Mucosa of rectum (tissue), 2 donors: ENCODE results near the gene UNC13C.
"Not testable (repeated sequence)": the region's sequence is repeated elsewhere in the genome, so short reads cannot be mapped to it uniquely, and the experiment has no call there.

ENCODE experiments used
- H3K27ac ChIP-seq, 2 donors: one replicate each; pipeline ENCODE4 v1.7.0; 2013; ENCODE audit warnings: inconsistent platforms in 2 of 2, low read depth in 2 of 2, low read length in 2 of 2
- H3K27me3 ChIP-seq, 2 donors: one replicate each; pipeline ENCODE4 v1.7.0; 2013; ENCODE audit warnings: low read length in 2 of 2; ENCODE audit not compliant: control insufficient read depth in 2 of 2, insufficient read depth in 2 of 2
- H3K36me3 ChIP-seq, 2 donors: one replicate each; pipeline ENCODE4 v1.7.0; 2013; ENCODE audit warnings: low read length in 2 of 2; ENCODE audit not compliant: control insufficient read depth in 2 of 2, insufficient read depth in 2 of 2
- H3K4me1 ChIP-seq, 2 donors: one replicate each; pipeline ENCODE4 v1.7.0; 2013; ENCODE audit warnings: low read length in 2 of 2, mild to moderate bottlenecking in 1 of 2; ENCODE audit not compliant: control insufficient read depth in 2 of 2, insufficient read depth in 2 of 2
- H3K4me3 ChIP-seq, 2 donors: one replicate each; pipeline ENCODE4 v1.7.0; 2013; ENCODE audit warnings: low read length in 2 of 2
- H3K9ac ChIP-seq, 2 donors: one replicate each; pipeline ENCODE4 v1.7.0; 2013; ENCODE audit warnings: low read length in 2 of 2, low read depth in 1 of 2, mild to moderate bottlenecking in 1 of 2
- H3K9me3 ChIP-seq, 2 donors: one replicate each; pipeline ENCODE4 v1.7.0; 2013; ENCODE audit warnings: low read length in 2 of 2; ENCODE audit not compliant: control insufficient read depth in 2 of 2
- donor health status: healthy.
- donor health status: Normal muscosa, but diverticular disease.

The UNC13C gene

DNA sequence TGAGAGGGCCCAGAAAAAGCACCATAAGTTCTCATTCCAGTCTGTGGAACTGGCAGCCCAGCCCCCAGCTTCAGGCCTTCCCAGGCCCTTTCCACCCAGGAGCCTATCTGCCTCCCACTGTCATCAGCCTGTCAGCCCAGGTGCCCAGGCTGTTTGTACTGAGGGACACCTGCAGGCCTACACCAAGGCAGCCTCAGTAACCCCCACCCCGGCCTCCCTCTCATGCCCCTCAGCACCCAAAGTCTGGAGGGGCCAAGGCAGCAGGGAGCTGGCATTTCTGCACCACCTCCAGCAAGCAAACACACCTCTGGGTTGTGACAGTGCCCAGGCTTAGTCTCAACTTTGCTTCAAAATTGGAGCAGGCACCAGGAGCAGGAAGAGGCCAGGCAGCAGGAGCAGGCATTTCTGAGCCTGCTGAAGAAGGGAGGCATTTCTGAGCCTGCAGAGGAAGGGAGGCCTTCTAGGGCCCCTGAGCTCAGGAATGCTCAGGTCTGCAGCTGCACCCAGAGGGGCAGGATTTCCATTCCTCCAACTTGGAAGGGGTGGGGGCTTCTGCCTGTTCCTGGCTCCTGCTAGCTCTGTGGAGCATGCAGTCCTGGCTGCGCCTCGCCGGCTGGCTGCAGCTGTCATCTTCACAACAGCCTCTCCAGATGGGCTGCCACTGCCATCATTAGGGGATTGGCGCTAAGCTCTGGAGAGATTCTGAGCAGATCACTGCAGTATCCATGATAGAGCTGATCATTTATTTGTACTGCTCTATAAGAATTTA is 396.1 kb downstream of the UNC13C start:
- H3K4me1 ChIP-seq = no peaks in the 10 kb centered on the region
- H3K9ac ChIP-seq = no peak overlapping the region
- no peak overlapping the region for H3K4me3 ChIP-seq
- H3K27me3 ChIP-seq = no peaks in the 10 kb centered on the region
- peaks cover 0 to 4% of the 10 kb centered on the region in 2 donors for H3K9me3 ChIP-seq
- no peak overlapping the region for H3K27ac ChIP-seq
- no peaks in the 10 kb centered on the region for H3K36me3 ChIP-seq

DNA sequence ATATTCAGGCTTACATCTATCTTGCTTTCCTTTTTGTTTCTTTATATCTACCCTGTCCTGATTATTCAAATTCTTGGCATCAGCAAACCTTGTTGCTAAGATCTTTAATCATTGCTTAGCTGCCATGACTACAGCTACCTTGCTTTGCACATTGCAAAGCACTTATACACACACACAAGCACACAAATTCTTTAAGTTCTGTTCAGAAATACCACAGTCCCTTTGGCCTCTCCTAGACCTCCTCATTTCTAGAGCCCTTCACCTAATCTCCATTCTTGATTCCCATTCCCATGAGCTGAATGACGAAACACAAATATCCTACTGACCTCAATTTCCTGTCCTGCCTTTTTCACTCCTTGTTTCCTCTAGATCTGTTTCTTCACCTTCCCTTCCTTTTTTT is 409.6 kb downstream of the UNC13C start:
- Histone ChIP-seq H3K4me3 (no peak overlapping the region), H3K4me1 (no peaks in the 10 kb centered on the region), H3K9ac (no peak overlapping the region), H3K9me3 (no peaks in the 10 kb centered on the region), H3K36me3 (no peaks in the 10 kb centered on the region), H3K27ac (no peak overlapping the region), H3K27me3 (no peaks in the 10 kb centered on the region)

DNA sequence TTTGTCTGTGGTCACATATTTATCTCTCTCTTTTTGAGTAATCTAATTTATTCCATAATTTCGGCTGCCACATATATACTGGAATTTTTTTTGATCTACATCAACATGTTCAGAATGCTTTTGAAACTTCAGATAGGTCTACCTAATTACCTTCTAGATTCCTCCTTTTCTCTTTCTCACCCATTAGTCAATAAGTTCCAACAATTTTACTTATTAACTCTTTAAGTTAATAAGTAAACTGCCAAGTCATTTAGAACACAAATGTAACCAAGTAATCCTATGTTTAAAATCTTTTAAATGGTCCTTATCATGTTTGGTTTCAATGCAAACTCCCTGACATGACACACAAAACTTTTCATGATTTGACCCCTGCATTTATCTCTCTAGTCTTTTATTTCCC is 410.5 kb downstream of the UNC13C start:
- Histone ChIP-seq H3K4me3 (no peak overlapping the region), H3K27ac (no peak overlapping the region), H3K36me3 (no peaks in the 10 kb centered on the region), H3K4me1 (no peaks in the 10 kb centered on the region), H3K9ac (no peak overlapping the region), H3K27me3 (no peaks in the 10 kb centered on the region), H3K9me3 (no peaks in the 10 kb centered on the region)

DNA sequence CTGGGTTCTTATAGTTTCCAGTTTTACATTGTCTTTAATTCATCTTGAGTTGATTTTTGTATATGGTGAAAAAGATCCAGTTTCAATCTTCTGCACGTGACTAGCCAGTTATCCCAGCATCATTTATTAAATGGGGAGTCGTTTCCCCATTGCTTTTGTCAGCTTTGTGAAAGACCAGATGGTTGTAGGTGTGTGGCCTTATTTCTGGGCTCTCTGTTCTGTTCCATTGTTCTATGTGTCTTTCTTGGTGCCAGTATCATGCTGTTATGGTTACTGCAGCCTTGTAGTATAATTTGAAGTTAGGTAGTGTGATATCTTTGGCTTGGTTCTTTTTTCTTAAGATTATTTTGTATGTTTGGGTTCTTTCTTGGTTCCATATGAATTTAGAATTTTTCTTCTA is 432.2 kb downstream of the UNC13C start:
- Histone ChIP-seq H3K9me3 (no peaks in the 10 kb centered on the region), H3K27ac (no peak overlapping the region), H3K36me3 (no peaks in the 10 kb centered on the region), H3K9ac (no peak overlapping the region), H3K27me3 (no peaks in the 10 kb centered on the region), H3K4me1 (no peaks in the 10 kb centered on the region), H3K4me3 (no peak overlapping the region)

GRCh38 chr15:54424171-54424570 is 445.9 kb downstream of the UNC13C start:
- no peaks in the 10 kb centered on the region for H3K27me3 ChIP-seq
- H3K27ac ChIP-seq = no peak overlapping the region
- H3K4me1 ChIP-seq = no peaks in the 10 kb centered on the region
- H3K4me3 ChIP-seq = no peak overlapping the region
- H3K36me3 ChIP-seq = no peaks in the 10 kb centered on the region
- H3K9ac ChIP-seq = no peak overlapping the region
- H3K9me3 ChIP-seq = no peaks in the 10 kb centered on the region

GRCh38 chr15:54428596-54428995 is 450.4 kb downstream of the UNC13C start:
- Histone ChIP-seq H3K4me1 (no peaks in the 10 kb centered on the region), H3K36me3 (no peaks in the 10 kb centered on the region), H3K27me3 (no peaks in the 10 kb centered on the region), H3K4me3 (no peak overlapping the region), H3K9ac (no peak overlapping the region), H3K9me3 (no peaks in the 10 kb centered on the region), H3K27ac (no peak overlapping the region)

GRCh38 chr15:54450288-54450687 is 472.0 kb downstream of the UNC13C start:
- H3K27ac ChIP-seq, H3K27me3 ChIP-seq, H3K4me3 ChIP-seq, H3K4me1 ChIP-seq, H3K9ac ChIP-seq, H3K9me3 ChIP-seq, H3K36me3 ChIP-seq: not testable (repeated sequence)

GRCh38 chr15:54456413-54456812 is 478.2 kb downstream of the UNC13C start:
- H3K36me3 ChIP-seq = no peaks in the 10 kb centered on the region
- no peak overlapping the region for H3K4me3 ChIP-seq

GRCh38 chr15:54462511-54462913 is 484.3 kb downstream of the UNC13C start:
- Histone ChIP-seq H3K27ac (no peak overlapping the region), H3K9me3 (peaks cover 0 to 3% of the 10 kb centered on the region in 2 donors), H3K9ac (no peak overlapping the region), H3K36me3 (no peaks in the 10 kb centered on the region), H3K4me3 (no peak overlapping the region), H3K27me3 (no peaks in the 10 kb centered on the region), H3K4me1 (no peaks in the 10 kb centered on the region)

More at GRCh38 chr15:54456413-54456812, 478.2 kb downstream of the UNC13C start:
- Histone ChIP-seq H3K27ac (no peak overlapping the region), H3K9me3 (peaks cover 0 to 10% of the 10 kb centered on the region in 2 donors), H3K4me1 (no peaks in the 10 kb centered on the region), H3K9ac (no peak overlapping the region), H3K27me3 (no peaks in the 10 kb centered on the region)

DNA sequence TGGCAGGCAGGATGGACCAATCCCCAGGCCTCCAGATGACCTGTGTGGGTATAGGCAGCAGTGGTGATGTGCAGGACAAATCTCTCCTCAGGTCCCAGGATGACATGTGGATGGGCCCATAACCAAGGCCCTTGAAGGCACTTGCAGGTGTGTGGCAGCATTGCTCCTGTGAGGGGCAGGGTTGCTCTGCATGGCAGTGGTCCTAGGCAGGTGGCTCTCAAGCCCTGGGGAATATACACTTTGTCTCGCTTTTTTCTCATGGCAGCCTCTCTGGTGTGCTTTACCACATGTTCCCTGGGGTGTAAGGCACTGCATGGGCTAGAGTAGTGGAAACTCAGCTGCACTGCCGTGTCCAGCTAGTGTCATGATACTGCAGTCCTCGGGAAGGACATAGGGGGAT is 503.6 kb downstream of the UNC13C start:
- Histone ChIP-seq H3K9me3 (peaks cover 0 to 8% of the 10 kb centered on the region in 2 donors), H3K4me1 (no peaks in the 10 kb centered on the region), H3K4me3 (no peak overlapping the region), H3K27me3 (no peaks in the 10 kb centered on the region), H3K36me3 (no peaks in the 10 kb centered on the region), H3K27ac (no peak overlapping the region), H3K9ac (no peak overlapping the region)
